Stimulated activated CD4-positive, alpha-beta T cell treated with anti-CD3 and anti-CD28 coated beads, Interleukin-15, amount 100 ng/mL, for 24 hours (primary cell): ENCODE data around the gene HOXD13.
A peak's percentile ranks its signal among the peaks of the same experiment; 100 is the strongest.

Experiments
- DNase-seq: peaks from one replicate; pipeline ENCODE4 v3.0.0-alpha.2; 2020

Gene HOXD13

GRCh38 chr2:176136374-176137251 is 44.1 kb downstream of the HOXD13 start:
- DNase-seq = no peak

DNA sequence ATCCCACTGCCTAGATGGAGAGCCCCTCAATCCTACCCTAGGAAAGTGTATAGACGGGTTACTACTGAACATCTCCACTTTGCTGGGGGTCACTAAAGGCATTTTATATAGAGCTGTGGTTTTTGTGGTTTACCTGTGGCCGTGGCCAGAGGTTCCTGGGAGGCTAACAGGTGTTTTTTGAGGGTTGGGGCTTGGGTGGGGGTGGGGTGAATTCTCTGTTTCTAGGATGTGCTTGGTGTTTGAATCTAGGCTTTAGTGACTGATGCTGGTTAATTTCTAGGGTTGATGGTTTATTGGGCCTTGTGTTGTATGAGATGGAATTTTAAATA is 44.7 kb downstream of the HOXD13 start:
- no peak for DNase-seq

DNA sequence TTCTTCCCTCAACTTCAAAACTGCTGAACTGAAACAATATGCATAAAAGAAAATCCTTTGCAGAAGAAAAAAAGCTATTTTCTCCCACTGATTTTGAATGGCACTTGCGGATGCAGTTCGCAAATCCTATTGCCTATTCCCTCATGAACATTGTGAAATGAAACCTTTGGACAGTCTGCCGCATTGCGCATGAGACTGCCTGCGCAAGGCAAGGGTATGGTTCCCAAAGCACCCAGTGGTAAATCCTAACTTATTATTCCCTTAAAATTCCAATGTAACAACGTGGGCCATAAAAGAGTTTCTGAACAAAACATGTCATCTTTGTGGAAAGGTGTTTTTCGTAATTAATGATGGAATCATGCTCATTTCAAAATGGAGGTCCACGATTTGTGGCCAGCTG is 45.4 kb downstream of the HOXD13 start:
- DNase-seq = no peak

GRCh38 chr2:176138526-176138922 is 46.0 kb downstream of the HOXD13 start:
- DNase-seq = no peak

DNA sequence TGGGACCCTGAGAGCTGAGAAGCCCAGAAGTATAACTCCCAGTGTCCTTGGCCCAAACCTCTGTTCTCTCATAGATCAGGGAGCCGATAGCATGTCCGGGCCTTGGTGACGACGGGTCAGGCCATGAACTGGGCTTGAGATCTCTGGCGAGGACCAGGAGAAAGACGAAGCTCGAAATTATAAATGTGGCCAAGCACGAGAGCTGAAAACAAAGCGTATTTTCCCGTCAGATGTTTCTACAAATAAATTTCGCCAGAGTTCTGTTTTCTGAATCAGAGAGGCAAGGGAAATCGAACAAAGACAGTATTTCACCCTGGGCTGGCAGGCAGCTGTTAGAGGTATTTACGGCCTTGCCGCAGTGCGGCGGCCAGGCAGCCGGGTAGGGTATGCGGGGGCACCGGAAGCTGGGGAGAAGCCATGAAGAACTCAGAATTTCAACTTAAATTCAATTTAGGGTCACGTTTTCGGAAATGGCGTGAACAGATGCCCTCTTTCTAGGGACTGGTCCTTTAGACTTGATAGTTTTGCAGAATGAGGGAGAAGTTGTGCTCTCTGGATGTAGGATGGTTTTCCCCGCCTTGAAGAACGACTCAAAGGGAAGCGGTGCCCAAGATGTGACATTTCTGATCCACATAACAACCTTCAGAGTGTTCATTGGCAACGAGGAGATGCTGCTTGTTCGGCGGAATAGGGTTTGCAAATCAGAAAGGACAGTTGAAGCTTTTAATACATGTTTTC is 46.6 kb downstream of the HOXD13 start:
- no peak for DNase-seq

DNA sequence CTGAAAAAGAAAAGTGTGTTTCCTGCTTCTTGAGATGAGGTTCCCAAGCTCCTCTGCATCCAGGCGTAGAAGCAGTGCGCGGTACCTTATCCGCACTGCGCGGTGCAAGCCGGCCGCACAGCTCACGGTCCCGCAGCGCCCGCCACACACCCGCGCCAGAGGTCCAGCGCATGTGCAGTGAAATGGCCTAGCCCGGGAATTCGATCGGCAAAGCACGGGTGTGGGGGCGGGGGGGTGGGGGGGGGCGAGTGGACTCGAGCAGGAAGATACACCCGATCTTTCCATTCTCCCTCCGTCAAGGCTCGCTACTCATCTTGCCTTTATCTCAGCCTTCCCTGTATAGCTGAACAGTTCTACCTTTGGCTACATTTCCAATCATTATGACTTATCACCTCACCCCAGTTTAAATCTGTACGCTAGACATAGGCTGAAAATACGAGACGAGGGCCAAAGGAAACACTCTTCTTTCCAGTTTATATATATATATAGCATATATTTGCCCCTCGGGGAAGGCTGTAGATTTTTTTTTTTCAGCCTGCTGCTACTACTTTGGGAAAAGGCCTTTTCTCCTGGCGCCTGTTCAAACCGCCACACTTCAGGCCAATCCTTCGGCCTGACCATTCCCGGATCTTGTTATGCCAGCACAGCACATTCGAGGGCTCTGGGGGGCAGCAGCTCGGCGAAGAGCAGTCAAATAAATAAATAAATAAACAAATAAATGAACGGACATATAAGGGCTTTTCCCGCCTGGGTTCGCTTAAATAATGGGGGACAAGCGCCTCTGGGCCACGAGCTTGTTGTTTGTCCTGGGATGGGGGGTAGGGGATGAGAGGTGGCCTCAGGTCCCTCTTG is 47.4 kb downstream of the HOXD13 start:
- no peak for DNase-seq

DNA sequence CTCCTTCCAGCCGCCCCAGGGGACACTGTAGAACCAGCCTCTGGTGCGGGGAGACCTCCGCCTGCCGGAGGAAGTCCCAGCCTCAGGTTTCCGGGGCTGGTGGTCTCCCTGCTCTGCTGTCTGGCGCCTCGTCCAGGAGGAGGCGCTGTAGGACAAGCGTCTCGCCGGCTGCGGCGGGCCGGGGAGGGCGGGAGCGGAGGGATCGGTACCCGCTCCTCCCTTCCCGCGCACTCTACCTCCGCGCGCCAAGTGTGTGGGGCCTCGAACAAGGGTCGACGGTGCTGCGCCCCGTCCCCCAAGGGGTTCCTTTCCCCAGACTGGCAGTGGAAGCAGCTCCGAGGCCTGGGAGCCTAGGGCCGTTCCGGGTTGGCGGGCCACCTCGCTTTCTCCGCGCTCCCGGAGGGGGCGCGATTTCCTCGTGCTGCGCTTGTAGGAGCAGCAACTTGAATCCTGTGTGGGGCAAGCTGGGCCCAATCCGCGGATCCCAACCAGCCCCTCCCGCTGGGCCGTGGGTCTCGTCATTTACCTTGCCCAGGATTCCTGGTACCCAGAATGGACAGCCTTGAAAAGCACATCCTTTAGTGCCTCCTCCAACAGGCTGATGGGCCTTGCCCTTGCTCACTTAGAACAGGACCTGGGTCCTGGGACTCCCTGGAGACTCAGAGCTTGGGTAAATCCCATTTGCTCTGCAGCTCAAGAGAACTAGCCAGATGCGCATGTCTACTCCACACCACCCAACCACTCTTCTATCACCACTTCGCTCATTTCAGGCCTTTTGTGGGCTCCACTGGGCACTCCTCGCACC is 48.2 kb downstream of the HOXD13 start:
- DNase-seq = peak; percentile 78

GRCh38 chr2:176142281-176142680 is 49.8 kb downstream of the HOXD13 start:
- DNase-seq = no peak
